ENCODE data around the gene ACTRT2. TPM values are rescaled to one million over a fixed set of nuclear protein-coding genes. Genes with fewer than 3 reads are reported as not detected.

Gene ACTRT2
- total and polyA plus RNA-seq, 7 experiments from 2014 or later = not detected

DNA sequence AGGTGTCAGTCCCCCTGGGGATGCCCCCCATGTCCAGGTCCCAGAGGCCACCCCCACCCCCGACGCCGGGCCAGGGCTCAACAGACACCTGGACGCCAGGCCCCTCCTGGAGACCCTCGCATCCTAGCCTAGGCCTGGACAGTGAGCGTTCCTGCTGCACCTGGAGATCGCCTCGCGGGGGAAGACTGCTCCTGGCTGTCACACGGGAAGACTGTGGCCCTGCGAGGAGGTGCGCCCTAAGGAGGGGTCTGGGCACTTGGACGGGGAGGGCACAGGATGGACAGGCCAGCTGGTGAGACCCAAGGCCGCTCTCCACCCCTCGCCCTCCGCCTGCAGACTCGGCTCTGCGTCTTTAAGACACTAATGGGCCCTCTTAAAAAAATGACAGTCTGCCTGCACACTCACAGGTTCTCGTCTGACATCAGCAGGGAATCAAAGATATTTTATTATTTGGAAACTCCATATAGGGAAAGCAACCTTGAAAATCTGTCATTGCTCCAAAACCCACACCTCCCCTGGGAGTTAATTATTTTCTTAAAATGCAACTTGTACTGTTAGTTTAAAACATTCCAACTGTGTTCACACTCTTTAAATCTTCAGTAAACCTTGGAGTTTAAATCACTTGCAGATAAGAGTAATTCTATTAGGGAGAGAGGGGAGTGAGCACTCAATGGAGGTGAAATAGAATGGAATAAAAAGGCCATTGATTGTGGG, 45.6 kb upstream of the ACTRT2 start:
- intact Hi-C loops (cut with micrococcal nuclease) = no loop called here
- peak overlapping the region in 1 of 9 donors; percentile 20 for H3K27ac Mint-ChIP-seq
- Histone ChIP-seq H3K36me3 (ENCODE audit: control insufficient read depth in 2 of 3, insufficient read depth in 3 of 3, low read length in 3 of 3) (no peaks in the 10 kb centered on the region), H3K4me1 (ENCODE audit: control insufficient read depth in 2 of 2, insufficient read depth in 2 of 2, low read length in 2 of 2) (no peaks in the 10 kb centered on the region), H3K27me3 (ENCODE audit: control insufficient read depth in 2 of 2, insufficient read depth in 2 of 2, low read length in 2 of 2) (no peaks in the 10 kb centered on the region), H3K27ac (ENCODE audit: low read depth, low read length) (no peak overlapping the region), H3K4me3 (ENCODE audit: low read length) (no peak overlapping the region), H3K9me3 (ENCODE audit: control insufficient read depth in 2 of 3, low read length in 3 of 3) (no peaks in the 10 kb centered on the region)
- H3K4me1 Mint-ChIP-seq = peaks cover 0 to 7% (median 0%) of the 10 kb centered on the region in 7 donors
- no peak for ATAC-seq
- no peaks in the 10 kb centered on the region for H3K36me3 Mint-ChIP-seq
- DNase-seq = no peak
- POLR2A ChIA-PET = no interaction called here
- CTCF ChIA-PET = no interaction called here
- H3K27me3 Mint-ChIP-seq = peaks cover 0 to 4% (median 0%) of the 10 kb centered on the region in 5 donors
- H3K4me3 Mint-ChIP-seq = no peak overlapping the region
- H3K9me3 Mint-ChIP-seq = no peaks in the 10 kb centered on the region

DNA sequence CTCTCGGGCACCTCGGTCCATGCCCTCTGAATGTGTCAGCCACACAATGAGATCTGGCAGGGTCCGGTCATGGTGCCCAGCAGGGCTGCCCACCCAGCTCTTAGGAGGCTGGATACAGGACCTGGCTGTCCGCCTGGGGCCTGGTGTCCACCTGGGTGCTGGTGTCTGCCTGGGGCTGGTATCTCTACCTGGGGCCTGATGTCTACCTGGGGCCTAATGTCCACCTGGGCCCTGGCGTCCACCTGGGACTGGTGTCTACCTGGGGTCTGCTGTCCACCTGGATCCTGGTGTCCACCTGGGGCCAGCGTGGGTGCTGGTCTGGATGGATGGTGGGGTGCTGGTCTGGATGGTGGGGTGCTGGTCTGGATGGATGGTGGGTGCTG, 45.1 kb upstream of the ACTRT2 start:
- H3K4me3 ChIP-seq (ENCODE audit: low read length) = no peak overlapping the region
- Mint-ChIP-seq H3K4me1 (peaks cover 0 to 7% (median 0%) of the 10 kb centered on the region in 7 donors), H3K36me3 (no peaks in the 10 kb centered on the region), H3K4me3 (no peak overlapping the region), H3K9me3 (no peaks in the 10 kb centered on the region), H3K27me3 (peaks cover 0 to 4% (median 0%) of the 10 kb centered on the region in 5 donors), H3K27ac (no peak overlapping the region)
- intact Hi-C loops (cut with micrococcal nuclease) = no loop called here
- H3K9me3 ChIP-seq (ENCODE audit: control insufficient read depth in 2 of 3, low read length in 3 of 3) = no peaks in the 10 kb centered on the region
- no peak for ATAC-seq
- no peaks in the 10 kb centered on the region for H3K27me3 ChIP-seq (ENCODE audit: control insufficient read depth in 2 of 2, insufficient read depth in 2 of 2, low read length in 2 of 2)
- no peaks in the 10 kb centered on the region for H3K4me1 ChIP-seq (ENCODE audit: control insufficient read depth in 2 of 2, insufficient read depth in 2 of 2, low read length in 2 of 2)
- no peak overlapping the region for H3K27ac ChIP-seq (ENCODE audit: low read depth, low read length)
- DNase-seq = no peak
- ChIA-PET POLR2A (no interaction called here), CTCF (no interaction called here)
- H3K36me3 ChIP-seq (ENCODE audit: control insufficient read depth in 2 of 3, insufficient read depth in 3 of 3, low read length in 3 of 3) = no peaks in the 10 kb centered on the region

DNA sequence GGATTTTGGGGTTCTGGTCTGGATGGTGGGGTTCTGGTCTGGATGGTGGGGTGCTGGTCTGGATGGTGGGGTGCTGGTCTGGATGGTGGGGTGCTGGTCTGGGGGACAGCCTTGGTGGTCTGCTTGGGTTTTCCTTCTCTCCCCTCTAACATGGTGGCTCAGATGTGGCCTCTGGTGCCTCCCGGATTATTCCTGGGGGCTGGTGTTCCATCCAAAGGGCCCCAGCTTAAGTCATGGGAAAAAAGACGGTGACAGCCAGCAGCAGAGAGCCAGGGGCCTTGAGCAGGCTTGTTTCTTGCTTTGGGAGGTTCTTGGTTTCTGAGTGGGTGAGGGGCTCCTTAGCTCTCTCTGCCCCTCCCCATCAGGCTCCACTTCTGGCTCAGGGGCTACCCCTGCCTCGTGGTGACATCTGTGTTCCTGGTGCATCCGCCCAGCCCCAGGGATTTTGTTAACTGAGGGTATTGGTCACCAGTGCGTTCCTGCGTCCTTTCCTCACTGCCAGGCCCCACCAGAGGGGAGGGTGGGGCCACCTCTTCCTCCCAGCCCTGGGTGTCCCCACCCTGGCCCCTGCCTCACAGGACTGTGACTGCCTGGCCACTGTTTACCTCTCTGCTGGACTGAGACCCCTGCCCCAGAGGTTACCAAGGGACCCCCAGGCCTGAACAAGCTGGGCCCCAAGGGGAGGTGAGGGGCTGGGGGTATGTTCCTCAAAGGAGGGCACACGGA, 43.2 kb upstream of the ACTRT2 start:
- no peak overlapping the region for H3K27ac Mint-ChIP-seq
- Histone ChIP-seq H3K27me3 (ENCODE audit: control insufficient read depth in 2 of 2, insufficient read depth in 2 of 2, low read length in 2 of 2) (no peaks in the 10 kb centered on the region), H3K36me3 (ENCODE audit: control insufficient read depth in 2 of 3, insufficient read depth in 3 of 3, low read length in 3 of 3) (no peaks in the 10 kb centered on the region), H3K4me3 (ENCODE audit: low read length) (no peak overlapping the region), H3K27ac (ENCODE audit: low read depth, low read length) (no peak overlapping the region), H3K9me3 (ENCODE audit: control insufficient read depth in 2 of 3, low read length in 3 of 3) (no peaks in the 10 kb centered on the region), H3K4me1 (ENCODE audit: control insufficient read depth in 2 of 2, insufficient read depth in 2 of 2, low read length in 2 of 2) (no peaks in the 10 kb centered on the region)
- peaks cover 0 to 7% (median 0%) of the 10 kb centered on the region in 7 donors for H3K4me1 Mint-ChIP-seq
- ChIA-PET POLR2A (no interaction called here), CTCF (no interaction called here)
- intact Hi-C loops (cut with micrococcal nuclease) = no loop called here
- H3K9me3 Mint-ChIP-seq = no peaks in the 10 kb centered on the region
- H3K36me3 Mint-ChIP-seq = no peaks in the 10 kb centered on the region
- H3K27me3 Mint-ChIP-seq = no peaks in the 10 kb centered on the region
- DNase-seq (no peak), ATAC-seq (no peak)
- H3K4me3 Mint-ChIP-seq = no peak overlapping the region

DNA sequence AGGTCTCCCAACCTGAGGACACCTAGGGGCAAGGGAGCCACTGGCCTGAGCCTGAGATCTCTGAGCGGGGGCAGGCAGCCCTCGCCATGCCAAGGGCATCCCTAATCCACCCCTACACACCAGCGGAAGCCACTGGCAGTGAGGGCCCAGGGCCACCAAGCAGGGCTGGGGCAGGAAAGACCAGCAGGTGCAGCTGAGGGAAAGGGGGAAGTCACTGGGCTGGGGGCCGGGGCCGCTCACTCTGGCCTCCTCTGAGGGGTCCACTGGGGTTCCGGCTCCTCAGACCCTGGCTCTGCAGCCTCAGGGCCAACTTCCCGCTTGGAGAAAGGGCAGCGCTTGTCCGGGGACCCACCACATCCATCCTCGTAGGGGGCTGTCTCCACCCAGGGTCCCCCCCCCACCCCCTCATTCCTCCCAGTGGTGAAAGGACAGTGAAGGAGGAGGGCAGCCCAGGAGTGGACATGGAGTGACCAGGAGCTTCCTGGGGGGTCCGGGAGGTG, 42.5 kb upstream of the ACTRT2 start:
- ChIA-PET POLR2A (no interaction called here), CTCF (no interaction called here)
- no peaks in the 10 kb centered on the region for H3K4me1 ChIP-seq (ENCODE audit: control insufficient read depth in 2 of 2, insufficient read depth in 2 of 2, low read length in 2 of 2)
- no peak overlapping the region for H3K27ac ChIP-seq (ENCODE audit: low read depth, low read length)
- intact Hi-C loops (cut with micrococcal nuclease) = no loop called here
- no peaks in the 10 kb centered on the region for H3K27me3 ChIP-seq (ENCODE audit: control insufficient read depth in 2 of 2, insufficient read depth in 2 of 2, low read length in 2 of 2)
- H3K36me3 Mint-ChIP-seq = no peaks in the 10 kb centered on the region
- H3K36me3 ChIP-seq (ENCODE audit: control insufficient read depth in 2 of 3, insufficient read depth in 3 of 3, low read length in 3 of 3) = no peaks in the 10 kb centered on the region
- no peak overlapping the region for H3K27ac Mint-ChIP-seq
- no peak overlapping the region for H3K4me3 Mint-ChIP-seq
- H3K9me3 ChIP-seq (ENCODE audit: control insufficient read depth in 2 of 3, low read length in 3 of 3) = no peaks in the 10 kb centered on the region
- peaks cover 0 to 1% (median 0%) of the 10 kb centered on the region in 7 donors for H3K4me1 Mint-ChIP-seq
- no peaks in the 10 kb centered on the region for H3K9me3 Mint-ChIP-seq
- ATAC-seq (no peak), DNase-seq (no peak)
- no peaks in the 10 kb centered on the region for H3K27me3 Mint-ChIP-seq
- H3K4me3 ChIP-seq (ENCODE audit: low read length) = no peak overlapping the region

- no peak overlapping the region for H3K27ac ChIP-seq (ENCODE audit: low read depth, low read length)
- ATAC-seq = no peak
- no peak for DNase-seq
- H3K36me3 ChIP-seq (ENCODE audit: control insufficient read depth in 2 of 3, insufficient read depth in 3 of 3, low read length in 3 of 3) = no peaks in the 10 kb centered on the region
- H3K4me3 ChIP-seq (ENCODE audit: low read length) = no peak overlapping the region
- H3K27me3 ChIP-seq (ENCODE audit: control insufficient read depth in 2 of 2, insufficient read depth in 2 of 2, low read length in 2 of 2) = no peaks in the 10 kb centered on the region
- no peaks in the 10 kb centered on the region for H3K36me3 Mint-ChIP-seq
- H3K27ac Mint-ChIP-seq = no peak overlapping the region
- no peaks in the 10 kb centered on the region for H3K4me1 Mint-ChIP-seq
- H3K27me3 Mint-ChIP-seq = no peaks in the 10 kb centered on the region
- H3K4me1 ChIP-seq (ENCODE audit: control insufficient read depth in 2 of 2, insufficient read depth in 2 of 2, low read length in 2 of 2) = no peaks in the 10 kb centered on the region
- H3K4me3 Mint-ChIP-seq = no peak overlapping the region
- H3K9me3 ChIP-seq (ENCODE audit: control insufficient read depth in 2 of 3, low read length in 3 of 3) = no peaks in the 10 kb centered on the region
- CTCF ChIA-PET = no interaction called here
- POLR2A ChIA-PET = no interaction called here
- intact Hi-C loops (cut with micrococcal nuclease) = no loop called here
- H3K9me3 Mint-ChIP-seq = no peaks in the 10 kb centered on the region
These were observed 41.8 kb upstream of the ACTRT2 start for GRCh38 chr1:2979191-2980072.

- DNase-seq (no peak), ATAC-seq (no peak)
- H3K27me3 ChIP-seq (ENCODE audit: control insufficient read depth in 2 of 2, insufficient read depth in 2 of 2, low read length in 2 of 2) = no peaks in the 10 kb centered on the region
- no peak overlapping the region for H3K27ac Mint-ChIP-seq
- H3K4me3 Mint-ChIP-seq = no peak overlapping the region
- CTCF ChIA-PET = no interaction called here
- no peaks in the 10 kb centered on the region for H3K4me1 Mint-ChIP-seq
- H3K9me3 Mint-ChIP-seq = no peaks in the 10 kb centered on the region
- H3K4me1 ChIP-seq (ENCODE audit: control insufficient read depth in 2 of 2, insufficient read depth in 2 of 2, low read length in 2 of 2) = no peaks in the 10 kb centered on the region
- no peaks in the 10 kb centered on the region for H3K27me3 Mint-ChIP-seq
- no peaks in the 10 kb centered on the region for H3K9me3 ChIP-seq (ENCODE audit: control insufficient read depth in 2 of 3, low read length in 3 of 3)
- H3K4me3 ChIP-seq (ENCODE audit: low read length) = no peak overlapping the region
- H3K36me3 ChIP-seq (ENCODE audit: control insufficient read depth in 2 of 3, insufficient read depth in 3 of 3, low read length in 3 of 3) = no peaks in the 10 kb centered on the region
- POLR2A ChIA-PET = no interaction called here
- H3K27ac ChIP-seq (ENCODE audit: low read depth, low read length) = no peak overlapping the region
- no peaks in the 10 kb centered on the region for H3K36me3 Mint-ChIP-seq
- intact Hi-C loops (cut with micrococcal nuclease) = no loop called here
These were observed 41.0 kb upstream of the ACTRT2 start for GRCh38 chr1:2980073-2980791.
